DND-41 (cell line): ENCODE data around the gene STARD13.
"Not testable (repeated sequence)": the region's sequence is repeated elsewhere in the genome, so short reads cannot be mapped to it uniquely, and the experiment has no call there.

ENCODE experiments used
- ATAC-seq: fragments of 200-7000 bp; cut with Tn5 transposase; 3 replicates; pipeline ENCODE4 v1.9.1; 2021; ENCODE audit warnings: low read depth; ENCODE audit not compliant: insufficient read depth
- DNase-seq: peaks from one replicate; pipeline ENCODE4 v3.0.0-alpha.2; 2020
- H2AFZ ChIP-seq: 2 replicates; pipeline ENCODE4 v1.6.0; 2012; ENCODE audit warnings: low read depth, low read length
- H3K27ac ChIP-seq: 2 replicates; pipeline ENCODE4 v1.5.1; 2012; ENCODE audit warnings: low read length, inconsistent platforms
- H3K27me3 ChIP-seq: fragments of 200-600 bp; sonication (generic); 2 replicates; pipeline ENCODE4 v1.6.0; 2012; ENCODE audit warnings: low read length, mild to moderate bottlenecking, inconsistent platforms; ENCODE audit not compliant: insufficient read depth, poor library complexity
- H3K36me3 ChIP-seq: 2 replicates; pipeline ENCODE4 v1.5.1; 2012; ENCODE audit warnings: low read length, inconsistent platforms; ENCODE audit not compliant: insufficient read depth
- H3K4me1 ChIP-seq: 2 replicates; pipeline ENCODE4 v1.5.1; 2012; ENCODE audit warnings: mild to moderate bottlenecking, low read length; ENCODE audit not compliant: insufficient read depth
- H3K4me2 ChIP-seq: 2 replicates; pipeline ENCODE4 v1.6.0; 2012; ENCODE audit warnings: mild to moderate bottlenecking, moderate library complexity, low read length, inconsistent platforms; ENCODE audit not compliant: insufficient read depth
- H3K4me3 ChIP-seq, 2 experiments: fragments of 200-600 bp in 1 of 2; shearing (Covaris generic) in 1 of 2; 2 replicates each; pipeline ENCODE4 v1.5.1; 2012 to 2016; ENCODE audit warnings: inconsistent platforms in 2 of 2, low read length in 2 of 2, mild to moderate bottlenecking in 2 of 2, low read depth in 1 of 2, moderate library complexity in 1 of 2
- H3K79me2 ChIP-seq: 2 replicates; pipeline ENCODE4 v1.6.0; 2012; ENCODE audit warnings: low read length, inconsistent platforms; ENCODE audit not compliant: insufficient read depth
- H3K9ac ChIP-seq: 2 replicates; pipeline ENCODE4 v1.6.0; 2012; ENCODE audit warnings: low read depth, mild to moderate bottlenecking, inconsistent platforms, low read length, moderate library complexity
- H3K9me3 ChIP-seq: 2 replicates; pipeline ENCODE4 v1.5.1; 2012; ENCODE audit warnings: low read length, moderate library complexity, mild to moderate bottlenecking, inconsistent platforms; ENCODE audit not compliant: insufficient read depth, severe bottlenecking
- H4K20me1 ChIP-seq: 2 replicates; pipeline ENCODE4 v1.6.0; 2012; ENCODE audit warnings: low read length; ENCODE audit not compliant: insufficient read depth
- CTCF ChIP-seq: IDR thresholded peaks from 2 replicates; pipeline ENCODE4 v1.5.1; 2012; ENCODE audit warnings: borderline replicate concordance, low read length, moderate library complexity, mild to moderate bottlenecking; ENCODE audit not compliant: poor library complexity, severe bottlenecking; ENCODE audit errors: extremely low read depth
- EZH2 ChIP-seq: IDR thresholded peaks from 3 replicates; pipeline ENCODE4 v1.6.1; 2012; ENCODE audit warnings: borderline replicate concordance, low read depth, mild to moderate bottlenecking, moderate library complexity, low read length, inconsistent platforms; ENCODE audit not compliant: severe bottlenecking

STARD13 gene

GRCh38 chr13:33167491-33167890 is 118.1 kb downstream of the STARD13 start:
- Histone ChIP-seq H3K79me2 (no peaks in the 10 kb centered on the region), H3K27me3 (no peaks in the 10 kb centered on the region), H3K9ac (no peak overlapping the region), H3K4me3 (no peak overlapping the region), H2AFZ (no peak overlapping the region), H3K4me2 (no peak overlapping the region), H4K20me1 (no peaks in the 10 kb centered on the region), H3K4me1 (no peaks in the 10 kb centered on the region), H3K27ac (no peak overlapping the region), H3K9me3 (no peaks in the 10 kb centered on the region), H3K36me3 (no peaks in the 10 kb centered on the region)
- ATAC-seq (no peak), DNase-seq (no peak)
- no peak for TF ChIP-seq CTCF
- no peak for TF ChIP-seq EZH2

GRCh38 chr13:33165787-33166186 is 119.8 kb downstream of the STARD13 start:
- Histone ChIP-seq H3K36me3 (no peaks in the 10 kb centered on the region), H3K9ac (no peak overlapping the region)
- no peak for ATAC-seq

GRCh38 chr13:33164331-33164730 is 121.2 kb downstream of the STARD13 start:
- no peaks in the 10 kb centered on the region for H4K20me1 ChIP-seq
- no peak overlapping the region for H3K27ac ChIP-seq
- DNase-seq (no peak), ATAC-seq (no peak)
- H3K79me2 ChIP-seq: no peaks in the 10 kb centered on the region
- H2AFZ ChIP-seq: no peak overlapping the region
- H3K4me2 ChIP-seq: no peak overlapping the region
- H3K36me3 ChIP-seq: no peaks in the 10 kb centered on the region
- H3K4me1 ChIP-seq: no peaks in the 10 kb centered on the region
- H3K4me3 ChIP-seq: no peak overlapping the region
- TF ChIP-seq EZH2 (no peak), CTCF (no peak)
- H3K27me3 ChIP-seq: no peaks in the 10 kb centered on the region
- no peak overlapping the region for H3K9ac ChIP-seq
- H3K9me3 ChIP-seq: no peaks in the 10 kb centered on the region

More at GRCh38 chr13:33165787-33166186, 119.8 kb downstream of the STARD13 start:
- no peak overlapping the region for H2AFZ ChIP-seq
- no peaks in the 10 kb centered on the region for H3K4me1 ChIP-seq
- TF ChIP-seq EZH2 (no peak), CTCF (no peak)
- H3K4me2 ChIP-seq: no peak overlapping the region
- H4K20me1 ChIP-seq: no peaks in the 10 kb centered on the region
- no peaks in the 10 kb centered on the region for H3K79me2 ChIP-seq
- DNase-seq: no peak
- no peaks in the 10 kb centered on the region for H3K9me3 ChIP-seq
- no peaks in the 10 kb centered on the region for H3K27me3 ChIP-seq
- H3K4me3 ChIP-seq: no peak overlapping the region
- H3K27ac ChIP-seq: no peak overlapping the region

GRCh38 chr13:33162725-33163124 is 122.8 kb downstream of the STARD13 start:
- not testable (repeated sequence) for H3K79me2 ChIP-seq, H3K27ac ChIP-seq, ATAC-seq, H3K4me2 ChIP-seq, H3K9ac ChIP-seq, H3K4me1 ChIP-seq, H3K27me3 ChIP-seq, DNase-seq, H3K4me3 ChIP-seq, H4K20me1 ChIP-seq, H3K36me3 ChIP-seq, H3K9me3 ChIP-seq, H2AFZ ChIP-seq
